ENCODE measurements around the gene ARMC7.

DNA sequence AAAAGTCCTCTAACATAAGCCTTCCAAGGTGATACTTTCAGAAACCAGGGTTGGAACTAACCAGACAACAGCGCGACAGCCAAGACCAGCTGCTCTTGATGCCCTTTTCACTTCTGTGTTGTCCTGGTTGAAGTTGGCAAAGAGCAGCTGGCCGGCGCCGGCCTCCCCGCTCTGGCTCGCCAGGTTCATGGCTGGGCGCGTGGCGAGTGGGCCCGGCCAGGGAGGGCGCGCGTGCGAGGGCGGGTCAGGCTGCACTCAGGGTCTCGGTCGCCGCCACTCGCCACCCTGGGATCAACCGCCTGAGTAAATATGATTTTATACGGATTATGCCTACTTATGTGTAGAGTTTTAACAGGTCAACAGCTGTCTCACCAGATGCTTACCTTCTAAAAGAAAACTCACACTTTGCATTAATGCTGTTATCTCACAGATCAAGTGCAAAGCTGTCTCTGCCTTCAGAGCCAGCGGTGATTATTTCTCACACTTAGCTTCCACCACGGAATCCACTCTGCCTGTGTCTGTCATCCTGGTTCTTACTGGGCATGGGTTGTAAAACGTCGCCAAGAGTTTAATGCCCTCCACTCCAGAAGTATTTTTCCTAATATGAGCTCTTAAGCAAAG is 49.2 kb upstream of the ARMC7 start:
- no peak for TF ChIP-seq POLR2A (IDR thresholded peaks at IDR 0.05)
- TF ChIP-seq, protein P1, sequence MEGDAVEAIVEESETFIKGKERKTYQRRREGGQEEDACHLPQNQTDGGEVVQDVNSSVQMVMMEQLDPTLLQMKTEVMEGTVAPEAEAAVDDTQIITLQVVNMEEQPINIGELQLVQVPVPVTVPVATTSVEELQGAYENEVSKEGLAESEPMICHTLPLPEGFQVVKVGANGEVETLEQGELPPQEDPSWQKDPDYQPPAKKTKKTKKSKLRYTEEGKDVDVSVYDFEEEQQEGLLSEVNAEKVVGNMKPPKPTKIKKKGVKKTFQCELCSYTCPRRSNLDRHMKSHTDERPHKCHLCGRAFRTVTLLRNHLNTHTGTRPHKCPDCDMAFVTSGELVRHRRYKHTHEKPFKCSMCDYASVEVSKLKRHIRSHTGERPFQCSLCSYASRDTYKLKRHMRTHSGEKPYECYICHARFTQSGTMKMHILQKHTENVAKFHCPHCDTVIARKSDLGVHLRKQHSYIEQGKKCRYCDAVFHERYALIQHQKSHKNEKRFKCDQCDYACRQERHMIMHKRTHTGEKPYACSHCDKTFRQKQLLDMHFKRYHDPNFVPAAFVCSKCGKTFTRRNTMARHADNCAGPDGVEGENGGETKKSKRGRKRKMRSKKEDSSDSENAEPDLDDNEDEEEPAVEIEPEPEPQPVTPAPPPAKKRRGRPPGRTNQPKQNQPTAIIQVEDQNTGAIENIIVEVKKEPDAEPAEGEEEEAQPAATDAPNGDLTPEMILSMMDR (IDR thresholded peaks at IDR 0.05), result no peak

All from testis (tissue), 2 donors.